ENCODE measurements around the gene ING3.

The ING3 gene

GRCh38 chr7:121016966-121017365 lies 66.4 kb downstream of the ING3 start:
- Histone ChIP-seq H3K36me3 (ENCODE audit: insufficient read depth, insufficient read length, low read length) (no peaks in the 10 kb centered on the region), H3K9ac (ENCODE audit: insufficient read length, low read depth) (no peak overlapping the region), H3K4me3 (ENCODE audit: insufficient read length, low read depth) (no peak overlapping the region), H3K27me3 (ENCODE audit: insufficient read depth, insufficient read length) (no peaks in the 10 kb centered on the region), H3K9me3 (ENCODE audit: insufficient read depth, low read length) (no peaks in the 10 kb centered on the region), H3K4me1 (ENCODE audit: insufficient read depth, insufficient read length) (no peaks in the 10 kb centered on the region)
- no peak for DNase-seq (ENCODE audit: low read depth, low spot score)
- TF ChIP-seq SUZ12 (IDR thresholded peaks at IDR 0.05; ENCODE audit: extremely low read depth, insufficient read depth, insufficient read length) (no peak), YY1 (IDR thresholded peaks at IDR 0.05; ENCODE audit: insufficient read depth, insufficient read length) (no peak), ZNF274 (IDR thresholded peaks at IDR 0.05; ENCODE audit: low read depth, low read length) (no peak)

DNA sequence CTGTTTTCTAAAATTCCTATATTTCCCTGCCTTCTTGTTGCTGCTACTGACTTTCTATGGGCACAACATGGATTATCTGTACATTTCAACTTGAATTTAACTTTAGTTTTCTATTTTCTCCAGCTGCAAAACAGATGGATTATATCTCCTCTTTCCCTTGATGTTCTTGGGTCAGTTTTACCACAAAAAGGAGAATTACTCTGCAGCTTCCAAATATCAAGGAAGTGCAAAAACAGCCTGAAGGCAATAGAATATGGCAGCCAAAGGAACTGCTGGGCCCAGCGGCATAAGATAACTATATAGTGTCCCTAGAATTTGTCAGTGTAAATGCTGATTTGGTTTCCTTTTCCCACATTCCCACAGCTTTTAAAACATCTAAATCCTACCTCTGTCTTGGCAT lies 67.0 kb downstream of the ING3 start:
- TF ChIP-seq ZNF274 (IDR thresholded peaks at IDR 0.05; ENCODE audit: low read depth, low read length) (no peak), SUZ12 (IDR thresholded peaks at IDR 0.05; ENCODE audit: extremely low read depth, insufficient read depth, insufficient read length) (no peak), YY1 (IDR thresholded peaks at IDR 0.05; ENCODE audit: insufficient read depth, insufficient read length) (no peak)

GRCh38 chr7:121019018-121019417 lies 68.4 kb downstream of the ING3 start:
- Histone ChIP-seq H3K27me3 (ENCODE audit: insufficient read depth, insufficient read length) (no peaks in the 10 kb centered on the region), H3K9ac (ENCODE audit: insufficient read length, low read depth) (no peak overlapping the region), H3K9me3 (ENCODE audit: insufficient read depth, low read length) (no peaks in the 10 kb centered on the region), H3K4me1 (ENCODE audit: insufficient read depth, insufficient read length) (no peaks in the 10 kb centered on the region), H3K4me3 (ENCODE audit: insufficient read length, low read depth) (no peak overlapping the region), H3K36me3 (ENCODE audit: insufficient read depth, insufficient read length, low read length) (no peaks in the 10 kb centered on the region)
- TF ChIP-seq ZNF274 (IDR thresholded peaks at IDR 0.05; ENCODE audit: low read depth, low read length): no peak
- no peak for TF ChIP-seq YY1 (IDR thresholded peaks at IDR 0.05; ENCODE audit: insufficient read depth, insufficient read length)
- no peak for TF ChIP-seq SUZ12 (IDR thresholded peaks at IDR 0.05; ENCODE audit: extremely low read depth, insufficient read depth, insufficient read length)
- DNase-seq (ENCODE audit: low read depth, low spot score): no peak

More for the DNA sequence above, 67.0 kb downstream of the ING3 start:
- Histone ChIP-seq H3K4me3 (ENCODE audit: insufficient read length, low read depth) (no peak overlapping the region), H3K4me1 (ENCODE audit: insufficient read depth, insufficient read length) (no peaks in the 10 kb centered on the region), H3K27me3 (ENCODE audit: insufficient read depth, insufficient read length) (no peaks in the 10 kb centered on the region), H3K9me3 (ENCODE audit: insufficient read depth, low read length) (no peaks in the 10 kb centered on the region), H3K9ac (ENCODE audit: insufficient read length, low read depth) (no peak overlapping the region), H3K36me3 (ENCODE audit: insufficient read depth, insufficient read length, low read length) (no peaks in the 10 kb centered on the region)
- DNase-seq (ENCODE audit: low read depth, low spot score): no peak

GRCh38 chr7:121020249-121020988 lies 69.8 kb downstream of the ING3 start:
- Histone ChIP-seq H3K36me3 (ENCODE audit: insufficient read depth, insufficient read length, low read length) (no peaks in the 10 kb centered on the region), H3K4me3 (ENCODE audit: insufficient read length, low read depth) (no peak overlapping the region), H3K9ac (ENCODE audit: insufficient read length, low read depth) (no peak overlapping the region), H3K4me1 (ENCODE audit: insufficient read depth, insufficient read length) (no peaks in the 10 kb centered on the region), H3K27me3 (ENCODE audit: insufficient read depth, insufficient read length) (no peaks in the 10 kb centered on the region), H3K9me3 (ENCODE audit: insufficient read depth, low read length) (no peaks in the 10 kb centered on the region)
- no peak for TF ChIP-seq ZNF274 (IDR thresholded peaks at IDR 0.05; ENCODE audit: low read depth, low read length)
- no peak for TF ChIP-seq YY1 (IDR thresholded peaks at IDR 0.05; ENCODE audit: insufficient read depth, insufficient read length)
- TF ChIP-seq SUZ12 (IDR thresholded peaks at IDR 0.05; ENCODE audit: extremely low read depth, insufficient read depth, insufficient read length): no peak
- no peak for DNase-seq (ENCODE audit: low read depth, low spot score)

GRCh38 chr7:121020989-121021969 lies 70.7 kb downstream of the ING3 start:
- TF ChIP-seq ZNF274 (IDR thresholded peaks at IDR 0.05; ENCODE audit: low read depth, low read length): no peak
- TF ChIP-seq YY1 (IDR thresholded peaks at IDR 0.05; ENCODE audit: insufficient read depth, insufficient read length): no peak
- no peak for TF ChIP-seq SUZ12 (IDR thresholded peaks at IDR 0.05; ENCODE audit: extremely low read depth, insufficient read depth, insufficient read length)
- Histone ChIP-seq H3K27me3 (ENCODE audit: insufficient read depth, insufficient read length) (no peaks in the 10 kb centered on the region), H3K9ac (ENCODE audit: insufficient read length, low read depth) (no peak overlapping the region), H3K4me1 (ENCODE audit: insufficient read depth, insufficient read length) (no peaks in the 10 kb centered on the region), H3K36me3 (ENCODE audit: insufficient read depth, insufficient read length, low read length) (no peaks in the 10 kb centered on the region), H3K9me3 (ENCODE audit: insufficient read depth, low read length) (no peaks in the 10 kb centered on the region), H3K4me3 (ENCODE audit: insufficient read length, low read depth) (no peak overlapping the region)
- no peak for DNase-seq (ENCODE audit: low read depth, low spot score)

- DNase-seq (ENCODE audit: low read depth, low spot score): no peak
- TF ChIP-seq SUZ12 (IDR thresholded peaks at IDR 0.05; ENCODE audit: extremely low read depth, insufficient read depth, insufficient read length) (no peak), YY1 (IDR thresholded peaks at IDR 0.05; ENCODE audit: insufficient read depth, insufficient read length) (no peak), ZNF274 (IDR thresholded peaks at IDR 0.05; ENCODE audit: low read depth, low read length) (no peak)
Observed at GRCh38 chr7:121023194-121023593, 72.6 kb downstream of the ING3 start.

More at GRCh38 chr7:121023194-121023593, 72.6 kb downstream of the ING3 start:
- Histone ChIP-seq H3K4me3 (ENCODE audit: insufficient read length, low read depth) (no peak overlapping the region), H3K36me3 (ENCODE audit: insufficient read depth, insufficient read length, low read length) (no peaks in the 10 kb centered on the region), H3K9ac (ENCODE audit: insufficient read length, low read depth) (no peak overlapping the region), H3K9me3 (ENCODE audit: insufficient read depth, low read length) (no peaks in the 10 kb centered on the region), H3K4me1 (ENCODE audit: insufficient read depth, insufficient read length) (no peaks in the 10 kb centered on the region), H3K27me3 (ENCODE audit: insufficient read depth, insufficient read length) (no peaks in the 10 kb centered on the region)
